ENCODE measurements around the gene DLG4.

DLG4 gene

DNA sequence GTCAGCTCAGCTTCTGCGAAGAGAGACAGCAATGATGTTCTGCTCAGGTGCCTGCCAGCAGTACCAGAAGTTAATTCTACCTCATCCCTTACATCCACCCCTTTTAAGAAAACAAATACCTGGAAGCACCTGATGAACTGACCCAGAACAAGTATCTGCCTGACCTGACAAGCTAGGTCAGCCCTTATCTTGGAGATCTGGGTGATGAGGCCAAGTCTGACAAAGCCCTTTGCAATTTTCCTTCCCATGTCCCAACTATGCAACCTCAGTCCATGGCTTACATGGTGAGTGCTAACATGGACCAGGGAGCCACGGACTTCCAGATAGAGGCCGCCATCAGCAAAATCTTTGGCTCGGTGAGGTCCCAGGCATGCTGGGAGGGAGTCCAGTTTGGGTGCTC is 3.7 kb upstream of the DLG4 start:
- Histone ChIP-seq H3K9me3 (ENCODE audit: control insufficient read depth, low read length) (no peaks in the 10 kb centered on the region), H3K27ac (peak overlapping the region; percentile 46), H3K4me1 (peaks cover 38% of the 10 kb centered on the region), H3K27me3 (ENCODE audit: control insufficient read depth, insufficient read depth, low read length) (no peaks in the 10 kb centered on the region), H3K4me3 (ENCODE audit: low read depth, low read length) (no peak overlapping the region), H3K4me2 (ENCODE audit: low read length) (peak overlapping the region; percentile 30), H3K9ac (no peak overlapping the region), H3K36me3 (ENCODE audit: control insufficient read depth, insufficient read depth, low read length) (no peaks in the 10 kb centered on the region), H3K79me2 (peaks cover 9% of the 10 kb centered on the region), H2AFZ (no peak overlapping the region)
- TF ChIP-seq, protein P1, sequence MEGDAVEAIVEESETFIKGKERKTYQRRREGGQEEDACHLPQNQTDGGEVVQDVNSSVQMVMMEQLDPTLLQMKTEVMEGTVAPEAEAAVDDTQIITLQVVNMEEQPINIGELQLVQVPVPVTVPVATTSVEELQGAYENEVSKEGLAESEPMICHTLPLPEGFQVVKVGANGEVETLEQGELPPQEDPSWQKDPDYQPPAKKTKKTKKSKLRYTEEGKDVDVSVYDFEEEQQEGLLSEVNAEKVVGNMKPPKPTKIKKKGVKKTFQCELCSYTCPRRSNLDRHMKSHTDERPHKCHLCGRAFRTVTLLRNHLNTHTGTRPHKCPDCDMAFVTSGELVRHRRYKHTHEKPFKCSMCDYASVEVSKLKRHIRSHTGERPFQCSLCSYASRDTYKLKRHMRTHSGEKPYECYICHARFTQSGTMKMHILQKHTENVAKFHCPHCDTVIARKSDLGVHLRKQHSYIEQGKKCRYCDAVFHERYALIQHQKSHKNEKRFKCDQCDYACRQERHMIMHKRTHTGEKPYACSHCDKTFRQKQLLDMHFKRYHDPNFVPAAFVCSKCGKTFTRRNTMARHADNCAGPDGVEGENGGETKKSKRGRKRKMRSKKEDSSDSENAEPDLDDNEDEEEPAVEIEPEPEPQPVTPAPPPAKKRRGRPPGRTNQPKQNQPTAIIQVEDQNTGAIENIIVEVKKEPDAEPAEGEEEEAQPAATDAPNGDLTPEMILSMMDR (IDR thresholded peaks at IDR 0.05), result no peak

DNA sequence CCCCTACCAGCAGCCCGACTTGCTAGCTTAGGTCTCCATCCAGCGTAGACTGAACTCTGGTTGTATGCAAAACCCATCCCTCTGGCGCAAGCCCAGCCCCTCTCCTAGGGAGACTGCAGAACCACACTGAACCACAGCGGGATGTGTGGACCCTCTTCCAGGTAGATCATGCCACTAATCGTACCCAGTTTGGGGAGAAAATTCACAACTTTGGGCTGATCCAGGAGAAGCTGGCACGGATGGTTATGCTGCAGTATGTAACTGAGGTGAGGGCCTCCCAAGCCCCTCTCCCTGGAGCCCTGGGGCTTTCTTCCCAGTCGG is 3.3 kb upstream of the DLG4 start:
- no peaks in the 10 kb centered on the region for H3K36me3 ChIP-seq (ENCODE audit: control insufficient read depth, insufficient read depth, low read length)
- no peaks in the 10 kb centered on the region for H3K27me3 ChIP-seq (ENCODE audit: control insufficient read depth, insufficient read depth, low read length)
- peaks cover 9% of the 10 kb centered on the region for H3K79me2 ChIP-seq
- H3K9me3 ChIP-seq (ENCODE audit: control insufficient read depth, low read length), result no peaks in the 10 kb centered on the region
- H3K9ac ChIP-seq, result no peak overlapping the region
- TF ChIP-seq, protein P1 (IDR thresholded peaks at IDR 0.05), result no peak
- no peak overlapping the region for H2AFZ ChIP-seq
- peaks cover 42% of the 10 kb centered on the region for H3K4me1 ChIP-seq
- no peak overlapping the region for H3K4me3 ChIP-seq (ENCODE audit: low read depth, low read length)
- H3K27ac ChIP-seq, result peak overlapping the region; percentile 46
- H3K4me2 ChIP-seq (ENCODE audit: low read length), result peak overlapping the region; percentile 27

DNA sequence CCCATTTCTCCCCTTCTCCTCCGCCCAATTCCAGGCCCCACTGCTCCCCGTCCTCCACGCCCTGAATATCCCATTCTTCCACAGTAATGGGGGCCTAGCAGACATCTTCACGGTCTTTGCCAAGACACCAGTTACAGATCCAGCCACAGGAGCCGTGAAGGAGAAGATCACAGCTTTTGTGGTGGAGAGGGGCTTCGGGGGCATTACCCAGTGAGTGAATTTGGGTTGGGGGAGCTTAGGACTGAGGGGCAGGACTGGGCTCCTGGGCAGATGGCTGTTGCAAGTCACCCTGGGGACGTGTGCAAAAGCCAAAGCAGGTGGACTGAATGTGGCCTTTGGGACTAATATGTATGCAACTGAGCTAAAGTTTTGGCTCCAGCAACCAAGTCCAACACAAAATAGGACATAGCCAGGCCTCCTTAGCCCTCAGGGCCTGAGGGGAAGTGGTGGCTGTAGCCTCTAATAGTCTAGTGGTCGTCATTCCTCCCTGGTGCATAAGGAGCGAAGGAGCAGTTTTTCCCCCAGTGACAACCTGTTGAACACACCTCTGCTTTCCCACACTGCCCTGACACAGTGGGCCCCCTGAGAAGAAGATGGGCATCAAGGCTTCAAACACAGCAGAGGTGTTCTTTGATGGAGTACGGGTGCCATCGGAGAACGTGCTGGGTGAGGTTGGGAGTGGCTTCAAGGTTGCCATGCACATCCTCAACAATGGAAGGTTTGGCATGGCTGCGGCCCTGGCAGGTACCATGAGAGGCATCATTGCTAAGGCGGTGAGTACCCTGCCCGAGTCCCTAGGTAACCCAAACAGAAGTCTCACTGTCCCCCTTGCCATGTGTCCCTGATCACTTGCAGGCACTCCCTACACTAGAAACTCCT is 2.7 kb upstream of the DLG4 start:
- no peaks in the 10 kb centered on the region for H3K9me3 ChIP-seq (ENCODE audit: control insufficient read depth, low read length)
- TF ChIP-seq, protein P1 (IDR thresholded peaks at IDR 0.05), result no peak
- H3K4me3 ChIP-seq (ENCODE audit: low read depth, low read length), result no peak overlapping the region
- peak overlapping the region; percentile 27 for H3K4me2 ChIP-seq (ENCODE audit: low read length)
- peak overlapping the region; percentile 46 for H3K27ac ChIP-seq
- H3K27me3 ChIP-seq (ENCODE audit: control insufficient read depth, insufficient read depth, low read length), result no peaks in the 10 kb centered on the region
- H3K4me1 ChIP-seq, result peaks cover 45% of the 10 kb centered on the region
- H3K79me2 ChIP-seq, result peaks cover 7% of the 10 kb centered on the region
- H3K36me3 ChIP-seq (ENCODE audit: control insufficient read depth, insufficient read depth, low read length), result no peaks in the 10 kb centered on the region
- H2AFZ ChIP-seq, result no peak overlapping the region
- no peak overlapping the region for H3K9ac ChIP-seq

DNA sequence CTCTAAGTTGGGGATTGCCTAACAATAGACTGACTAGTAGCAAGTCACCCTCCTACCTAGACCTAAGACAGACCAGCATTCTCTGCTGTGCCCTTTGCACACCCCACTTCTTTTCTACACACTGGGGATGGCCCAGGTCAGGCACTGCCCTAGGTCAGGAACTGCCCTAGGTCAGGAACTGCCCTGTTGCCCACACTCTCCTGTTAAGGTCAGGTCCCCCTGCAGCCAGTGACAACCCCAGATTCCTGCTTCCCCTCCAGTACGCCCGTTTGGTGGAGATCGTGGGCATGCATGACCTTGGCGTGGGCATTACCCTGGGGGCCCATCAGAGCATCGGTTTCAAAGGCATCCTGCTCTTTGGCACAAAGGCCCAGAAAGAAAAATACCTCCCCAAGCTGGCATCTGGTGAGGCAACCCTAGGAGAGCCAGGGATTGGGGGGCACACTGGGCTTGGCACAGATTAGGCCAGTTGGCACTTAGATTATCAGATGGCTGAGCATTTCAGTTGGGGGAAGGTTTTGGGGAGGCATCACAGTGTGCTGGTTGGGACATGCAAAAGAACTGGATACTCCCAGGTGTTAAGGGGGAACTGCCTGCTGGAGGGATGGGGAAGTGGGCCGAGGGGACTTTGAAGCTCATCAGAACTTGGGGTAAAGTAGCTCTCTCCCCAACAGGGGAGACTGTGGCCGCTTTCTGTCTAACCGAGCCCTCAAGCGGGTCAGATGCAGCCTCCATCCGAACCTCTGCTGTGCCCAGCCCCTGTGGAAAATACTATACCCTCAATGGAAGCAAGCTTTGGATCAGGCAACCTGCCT is 1.8 kb upstream of the DLG4 start:
- Histone ChIP-seq H3K9me3 (ENCODE audit: control insufficient read depth, low read length) (no peaks in the 10 kb centered on the region), H3K9ac (no peak overlapping the region), H2AFZ (no peak overlapping the region), H3K4me2 (ENCODE audit: low read length) (peak overlapping the region; percentile 34), H3K27ac (peak overlapping the region; percentile 98), H3K4me1 (peaks cover 49% of the 10 kb centered on the region), H3K27me3 (ENCODE audit: control insufficient read depth, insufficient read depth, low read length) (no peaks in the 10 kb centered on the region), H3K79me2 (peaks cover 7% of the 10 kb centered on the region), H3K36me3 (ENCODE audit: control insufficient read depth, insufficient read depth, low read length) (no peaks in the 10 kb centered on the region), H3K4me3 (ENCODE audit: low read depth, low read length) (peak overlapping the region; percentile 95)
- TF ChIP-seq, protein P1 (IDR thresholded peaks at IDR 0.05), result no peak
